Tongue (tissue), 2 donors: ENCODE data around the gene ATP8B2. TPM values are rescaled to one million over a fixed set of nuclear protein-coding genes. Genes with fewer than 3 reads are reported as not detected.
"Not testable (repeated sequence)": the region's sequence is repeated elsewhere in the genome, so short reads cannot be mapped to it uniquely, and the experiment has no call there.

ENCODE experiments used
- DNase-seq: peaks from one replicate; pipeline ENCODE4 v3.0.0-alpha.2; 2015
- total RNA-seq: library from RNA; depleted of rRNA; stranded (reverse); fragments of >200 nt; gene quantifications from one replicate; pipeline ENCODE4 v1.2.3, GENCODE V29; 2014

ATP8B2 gene
- total RNA-seq, result 46.8 TPM

- peak; percentile 93 for DNase-seq
Measured at GRCh38 chr1:154324669-154325582, at the start of gene ATP8B2. Gene ATP8B2, plus strand, starts transcription at chr1:154325525. Its CDS starts 2,617 bp downstream, at chr1:154328142.

- no peak for DNase-seq
Measured at GRCh38 chr1:154276797-154277196, 48.5 kb upstream of the ATP8B2 start.

GRCh38 chr1:154287591-154287990 is 37.7 kb upstream of the ATP8B2 start:
- not testable (repeated sequence) for DNase-seq

- DNase-seq, result no peak
Measured at GRCh38 chr1:154288661-154289060, 36.7 kb upstream of the ATP8B2 start.

GRCh38 chr1:154290921-154291320 is 34.4 kb upstream of the ATP8B2 start:
- DNase-seq, result no peak

- DNase-seq, result no peak
Measured at GRCh38 chr1:154295408-154296235, 29.7 kb upstream of the ATP8B2 start.

GRCh38 chr1:154301582-154301981 is 23.7 kb upstream of the ATP8B2 start:
- no peak for DNase-seq

- no peak for DNase-seq
Measured at GRCh38 chr1:154304664-154305337, 20.5 kb upstream of the ATP8B2 start.

GRCh38 chr1:154306151-154306550 is 19.2 kb upstream of the ATP8B2 start:
- no peak for DNase-seq

GRCh38 chr1:154307670-154308270 is 17.6 kb upstream of the ATP8B2 start:
- not testable (repeated sequence) for DNase-seq

- not testable (repeated sequence) for DNase-seq
Measured at GRCh38 chr1:154309136-154309535, 16.2 kb upstream of the ATP8B2 start.

GRCh38 chr1:154312229-154313065 is 12.9 kb upstream of the ATP8B2 start:
- not testable (repeated sequence) for DNase-seq

GRCh38 chr1:154313066-154313356 is 12.3 kb upstream of the ATP8B2 start:
- no peak for DNase-seq

GRCh38 chr1:154314226-154314625 is 11.1 kb upstream of the ATP8B2 start:
- not testable (repeated sequence) for DNase-seq

- DNase-seq, result no peak
Measured at GRCh38 chr1:154316704-154317103, 8.6 kb upstream of the ATP8B2 start.

- no peak for DNase-seq
Measured at GRCh38 chr1:154318386-154318785, 6.9 kb upstream of the ATP8B2 start.

GRCh38 chr1:154320882-154321608 is 4.3 kb upstream of the ATP8B2 start, which contains the start of gene AQP10:
Gene AQP10, plus strand, starts transcription at chr1:154321093. Its CDS starts 63 bp downstream, at chr1:154321156.
- no peak for DNase-seq

- not testable (repeated sequence) for DNase-seq
Measured at GRCh38 chr1:154321609-154321934, 3.8 kb upstream of the ATP8B2 start.

GRCh38 chr1:154323493-154323892 is 1.8 kb upstream of the ATP8B2 start:
- no peak for DNase-seq

GRCh38 chr1:154324241-154324640 is 1.1 kb upstream of the ATP8B2 start:
- DNase-seq, result peak; percentile 26
